Muscle layer of colon (tissue), 2 donors: ENCODE measurements around the gene SNRNP25.
"Not testable (repeated sequence)": the region's sequence is repeated elsewhere in the genome, so short reads cannot be mapped to it uniquely, and the experiment has no call there.

Experiments used
- H3K27ac ChIP-seq: one replicate; pipeline ENCODE4 v1.7.0; 2013; ENCODE audit warnings: low read depth, mild to moderate bottlenecking, low read length, moderate library complexity
- H3K27me3 ChIP-seq, 2 donors: one replicate each; pipeline ENCODE4 v1.7.0; 2013; ENCODE audit warnings: low read length in 2 of 2, mild to moderate bottlenecking in 2 of 2; ENCODE audit not compliant: insufficient read depth in 2 of 2, control insufficient read depth in 1 of 2
- H3K36me3 ChIP-seq: one replicate; pipeline ENCODE4 v1.7.0; 2013; ENCODE audit warnings: mild to moderate bottlenecking, low read length; ENCODE audit not compliant: insufficient read depth
- H3K4me1 ChIP-seq: one replicate; pipeline ENCODE4 v1.7.0; 2013; ENCODE audit warnings: mild to moderate bottlenecking, low read length; ENCODE audit not compliant: insufficient read depth
- H3K4me3 ChIP-seq, 2 donors: one replicate each; pipeline ENCODE4 v1.7.0; 2013; ENCODE audit warnings: low read length in 2 of 2, low read depth in 1 of 2, mild to moderate bottlenecking in 1 of 2, moderate library complexity in 1 of 2
- H3K9ac ChIP-seq: one replicate; pipeline ENCODE4 v1.7.0; 2013; ENCODE audit warnings: low read length
- H3K9me3 ChIP-seq: one replicate; pipeline ENCODE4 v1.7.0; 2013; ENCODE audit warnings: mild to moderate bottlenecking, low read length
- donor health status: abdominal sarcoma.
- donor health status: Adenocarcinoma of cecum.

SNRNP25 gene

GRCh38 chr16:53346-54236 lies at the start of gene SNRNP25, which contains the start of gene POLR3K:
TSS of gene SNRNP25 (plus strand) at chr16:53828. CDS start at chr16:54017, 189 bp downstream.
TSS of gene POLR3K (minus strand) at chr16:53608. CDS start at chr16:53586, 22 bp downstream.
- H3K4me3 ChIP-seq, result peak within 1 kb of the TSS; percentile 77 to 84
- H3K9ac ChIP-seq, result peak within 1 kb of the TSS; percentile 19
- peak within 1 kb of the TSS; percentile 90 for H3K27ac ChIP-seq
- H3K4me1 ChIP-seq, result peaks cover 5% of the 10 kb centered on the region
- H3K9me3 ChIP-seq, result no peaks in the 10 kb centered on the region
- no peaks in the 10 kb centered on the region for H3K27me3 ChIP-seq
- peaks cover 31% of the 10 kb centered on the region for H3K36me3 ChIP-seq

GRCh38 chr16:9903-10665 lies 43.5 kb upstream of the SNRNP25 start:
- Histone ChIP-seq H3K27ac (no peak overlapping the region), H3K4me1 (no peaks in the 10 kb centered on the region), H3K27me3 (no peaks in the 10 kb centered on the region), H3K36me3 (no peaks in the 10 kb centered on the region), H3K4me3 (no peak overlapping the region), H3K9me3 (no peaks in the 10 kb centered on the region), H3K9ac (no peak overlapping the region)

GRCh38 chr16:10772-11171 lies 42.9 kb upstream of the SNRNP25 start:
- not testable (repeated sequence) for H3K9ac ChIP-seq, H3K9me3 ChIP-seq, H3K27me3 ChIP-seq, H3K36me3 ChIP-seq, H3K4me3 ChIP-seq, H3K27ac ChIP-seq, H3K4me1 ChIP-seq

- H3K27ac ChIP-seq, H3K9ac ChIP-seq, H3K4me3 ChIP-seq, H3K36me3 ChIP-seq, H3K9me3 ChIP-seq, H3K27me3 ChIP-seq, H3K4me1 ChIP-seq: not testable (repeated sequence)
These were observed 36.4 kb upstream of the SNRNP25 start for GRCh38 chr16:17062-17765.

GRCh38 chr16:20886-21285 lies 32.7 kb upstream of the SNRNP25 start:
- not testable (repeated sequence) for H3K27ac ChIP-seq, H3K36me3 ChIP-seq, H3K9me3 ChIP-seq, H3K9ac ChIP-seq, H3K27me3 ChIP-seq, H3K4me1 ChIP-seq, H3K4me3 ChIP-seq

GRCh38 chr16:24151-24550 lies 29.5 kb upstream of the SNRNP25 start:
- H3K27me3 ChIP-seq, H3K27ac ChIP-seq, H3K9me3 ChIP-seq, H3K36me3 ChIP-seq, H3K4me1 ChIP-seq, H3K4me3 ChIP-seq, H3K9ac ChIP-seq: not testable (repeated sequence)

GRCh38 chr16:25926-26348 lies 27.7 kb upstream of the SNRNP25 start:
- H3K4me3 ChIP-seq, H3K4me1 ChIP-seq, H3K9ac ChIP-seq, H3K27ac ChIP-seq, H3K9me3 ChIP-seq, H3K36me3 ChIP-seq, H3K27me3 ChIP-seq: not testable (repeated sequence)

GRCh38 chr16:30627-31026 lies 23.0 kb upstream of the SNRNP25 start:
- H3K27ac ChIP-seq, H3K27me3 ChIP-seq, H3K4me3 ChIP-seq, H3K9me3 ChIP-seq, H3K4me1 ChIP-seq, H3K9ac ChIP-seq, H3K36me3 ChIP-seq: not testable (repeated sequence)

- H3K27ac ChIP-seq, H3K9me3 ChIP-seq, H3K36me3 ChIP-seq, H3K9ac ChIP-seq, H3K27me3 ChIP-seq, H3K4me3 ChIP-seq, H3K4me1 ChIP-seq: not testable (repeated sequence)
These were observed 20.3 kb upstream of the SNRNP25 start for GRCh38 chr16:33154-33876.

- no peak overlapping the region for H3K4me3 ChIP-seq
- H3K27me3 ChIP-seq, result no peaks in the 10 kb centered on the region
- H3K9ac ChIP-seq, result no peak overlapping the region
- H3K9me3 ChIP-seq, result no peaks in the 10 kb centered on the region
- no peak overlapping the region for H3K27ac ChIP-seq
- no peaks in the 10 kb centered on the region for H3K4me1 ChIP-seq
- no peaks in the 10 kb centered on the region for H3K36me3 ChIP-seq
These were observed 19.6 kb upstream of the SNRNP25 start for GRCh38 chr16:33877-34647.
